ENCODE data around the gene COL16A1.

Gene COL16A1

DNA sequence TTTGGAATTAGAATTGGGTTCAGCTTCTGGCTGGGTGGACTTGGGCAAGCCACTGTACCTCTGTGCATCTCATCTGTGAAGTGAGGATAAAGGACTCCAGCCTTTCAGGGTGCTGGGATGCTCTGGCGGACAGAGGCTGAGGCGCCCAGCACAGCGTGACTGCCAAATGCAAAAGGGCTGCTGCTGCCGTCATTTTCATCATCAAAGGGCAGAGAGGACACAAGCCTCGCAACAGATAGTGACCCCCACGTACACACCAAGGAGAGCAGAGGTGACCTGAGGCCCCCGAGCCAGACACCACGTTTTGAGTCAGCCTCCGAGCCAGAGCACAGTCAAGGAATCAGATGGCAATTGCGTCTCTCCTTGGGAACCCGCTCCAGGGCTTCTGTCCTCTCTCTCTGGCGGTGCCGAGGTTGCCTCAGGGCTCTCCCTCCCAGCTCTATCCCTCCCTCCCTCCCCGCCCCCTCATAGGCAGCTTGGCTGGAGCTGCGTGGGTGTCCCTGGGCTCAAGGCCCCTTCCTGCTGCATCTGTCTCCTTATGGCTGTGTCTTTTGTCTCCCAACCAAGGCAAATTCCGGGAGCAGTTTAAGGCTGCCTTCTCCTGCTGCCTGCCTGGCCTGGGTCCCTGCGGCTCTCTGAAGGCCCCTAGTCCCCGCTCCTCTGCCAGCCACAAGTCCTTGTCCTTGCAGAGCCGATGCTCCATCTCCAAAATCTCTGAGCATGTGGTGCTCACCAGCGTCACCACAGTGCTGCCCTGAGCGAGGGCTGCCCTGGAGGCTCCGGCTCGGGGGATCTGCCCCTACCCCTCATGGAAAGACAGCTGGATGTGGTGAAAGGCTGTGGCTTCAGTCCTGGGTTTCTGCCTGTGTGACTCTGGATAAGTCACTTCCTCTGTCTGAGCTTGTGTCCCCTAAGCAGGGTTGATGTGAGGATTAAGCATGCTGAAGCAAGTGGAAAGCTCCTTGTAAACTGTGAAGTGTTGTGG is 77.3 kb downstream of the COL16A1 start:
- Histone ChIP-seq H3K4me1 (ENCODE audit: control insufficient read depth in 1 of 2, insufficient read depth in 2 of 2, low read length in 2 of 2) (peaks cover 8 to 24% of the 10 kb centered on the region in 2 donors), H3K9me3 (ENCODE audit: control insufficient read depth in 1 of 2, low read length in 2 of 2) (no peaks in the 10 kb centered on the region), H3K4me3 (ENCODE audit: low read depth in 1 of 2, low read length in 2 of 2) (no peak overlapping the region), H3K27ac (ENCODE audit: low read length) (no peak overlapping the region), H3K27me3 (ENCODE audit: low read depth, low read length) (no peaks in the 10 kb centered on the region), H3K36me3 (ENCODE audit: control insufficient read depth in 1 of 2, insufficient read depth in 2 of 2, low read length in 2 of 2) (peaks cover 24 to 35% of the 10 kb centered on the region in 2 donors)

DNA sequence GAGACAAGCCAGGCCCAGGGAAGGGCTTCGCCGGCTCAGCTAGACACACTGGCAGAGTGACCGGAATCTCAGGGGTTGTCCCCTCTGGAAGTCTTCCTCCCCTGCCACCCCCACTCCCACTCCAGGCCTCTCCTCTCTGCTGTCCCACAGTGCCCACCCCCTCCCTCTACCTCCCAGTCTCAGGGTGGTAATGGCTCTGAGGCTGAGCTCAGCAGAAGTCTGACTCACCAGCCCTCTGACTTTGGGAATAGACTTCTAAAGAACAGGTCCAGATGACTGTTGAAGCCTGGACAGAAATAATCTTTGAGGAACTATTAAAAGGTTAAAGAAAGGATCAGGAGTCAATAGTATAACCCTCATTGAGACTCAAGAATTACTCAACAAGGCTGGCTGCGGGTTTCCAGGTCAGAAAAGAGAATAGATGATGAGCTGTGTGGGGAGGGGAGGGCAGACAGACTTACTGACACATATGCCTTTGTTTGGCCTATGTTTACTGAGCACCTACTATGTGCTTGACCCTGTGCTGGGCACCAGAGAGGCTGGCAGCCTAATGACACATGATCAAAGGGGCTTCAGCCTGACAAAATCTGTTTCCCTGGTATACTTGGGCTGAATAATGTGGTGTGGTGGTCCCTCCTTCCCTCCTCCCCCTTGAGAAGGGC is 78.1 kb downstream of the COL16A1 start:
- Histone ChIP-seq H3K9me3 (ENCODE audit: control insufficient read depth in 1 of 2, low read length in 2 of 2) (no peaks in the 10 kb centered on the region), H3K36me3 (ENCODE audit: control insufficient read depth in 1 of 2, insufficient read depth in 2 of 2, low read length in 2 of 2) (peaks cover 19 to 26% of the 10 kb centered on the region in 2 donors), H3K4me3 (ENCODE audit: low read depth in 1 of 2, low read length in 2 of 2) (no peak overlapping the region), H3K27ac (ENCODE audit: low read length) (no peak overlapping the region), H3K4me1 (ENCODE audit: control insufficient read depth in 1 of 2, insufficient read depth in 2 of 2, low read length in 2 of 2) (peaks cover 8 to 24% of the 10 kb centered on the region in 2 donors), H3K27me3 (ENCODE audit: low read depth, low read length) (no peaks in the 10 kb centered on the region)

DNA sequence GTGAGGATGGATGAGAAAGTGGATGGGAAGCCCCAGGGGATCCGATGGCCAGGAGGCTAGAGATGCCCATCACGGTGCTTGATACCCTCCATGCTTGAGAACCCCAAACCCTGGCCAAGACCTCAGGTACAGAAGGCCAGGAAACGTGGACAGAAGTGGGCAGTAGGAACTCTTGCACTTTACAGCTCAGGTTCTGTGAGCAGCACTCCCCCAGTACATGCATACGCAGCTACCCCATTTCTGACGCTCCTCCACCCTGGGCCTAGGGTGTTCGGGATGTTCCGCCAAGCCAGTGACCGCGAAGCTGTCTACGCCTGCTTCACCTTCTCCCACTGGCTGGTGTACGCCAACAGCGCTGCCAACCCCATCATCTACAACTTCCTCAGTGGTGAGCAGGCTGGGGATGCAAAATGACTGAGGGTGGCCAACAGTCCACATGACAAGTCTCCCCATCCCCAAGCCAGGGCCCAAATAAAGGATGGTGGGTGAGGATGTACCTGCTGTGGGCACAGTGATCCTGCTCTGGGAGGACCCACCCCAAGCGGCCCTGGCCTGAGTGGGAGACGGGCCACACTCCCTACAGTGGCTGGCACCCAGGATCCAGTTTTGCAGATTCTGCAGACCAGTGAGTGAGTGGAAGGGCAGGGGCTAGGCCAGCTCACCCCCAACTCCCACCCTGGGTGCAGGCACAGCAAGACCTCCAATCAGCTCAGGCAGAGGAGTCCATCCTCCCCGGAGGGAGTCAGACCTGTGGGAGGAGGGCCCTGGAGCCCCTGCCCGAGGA is 78.9 kb downstream of the COL16A1 start:
- peaks cover 12 to 19% of the 10 kb centered on the region in 2 donors for H3K36me3 ChIP-seq (ENCODE audit: control insufficient read depth in 1 of 2, insufficient read depth in 2 of 2, low read length in 2 of 2)
- H3K27me3 ChIP-seq (ENCODE audit: low read depth, low read length) = no peaks in the 10 kb centered on the region
- H3K4me1 ChIP-seq (ENCODE audit: control insufficient read depth in 1 of 2, insufficient read depth in 2 of 2, low read length in 2 of 2) = peaks cover 8 to 24% of the 10 kb centered on the region in 2 donors
- no peak overlapping the region for H3K27ac ChIP-seq (ENCODE audit: low read length)
- H3K4me3 ChIP-seq (ENCODE audit: low read depth in 1 of 2, low read length in 2 of 2) = no peak overlapping the region
- H3K9me3 ChIP-seq (ENCODE audit: control insufficient read depth in 1 of 2, low read length in 2 of 2) = no peaks in the 10 kb centered on the region

DNA sequence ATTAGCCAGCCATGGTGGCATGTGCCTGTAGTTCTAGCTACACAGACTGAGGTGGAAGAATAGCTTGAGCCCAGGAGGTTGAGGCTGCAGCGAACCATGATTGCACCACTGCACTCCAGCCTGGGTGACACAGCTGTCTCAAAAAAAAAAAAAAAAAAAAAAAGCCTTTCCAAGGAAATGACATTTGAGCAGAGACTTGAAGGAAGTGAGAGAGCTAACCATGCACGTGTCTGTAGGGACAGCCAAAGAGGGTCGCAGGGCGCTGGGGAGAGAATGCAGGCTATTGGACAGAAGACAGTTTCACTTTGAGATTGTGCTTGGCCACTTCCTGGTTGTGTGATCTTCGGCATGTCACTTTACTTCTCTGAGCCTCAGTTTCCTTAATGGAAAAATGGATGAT is 79.5 kb downstream of the COL16A1 start:
- Histone ChIP-seq H3K27me3 (ENCODE audit: low read depth, low read length) (no peaks in the 10 kb centered on the region), H3K4me3 (ENCODE audit: low read depth in 1 of 2, low read length in 2 of 2) (no peak overlapping the region), H3K4me1 (ENCODE audit: control insufficient read depth in 1 of 2, insufficient read depth in 2 of 2, low read length in 2 of 2) (peaks cover 8 to 24% of the 10 kb centered on the region in 2 donors), H3K9me3 (ENCODE audit: control insufficient read depth in 1 of 2, low read length in 2 of 2) (no peaks in the 10 kb centered on the region), H3K36me3 (ENCODE audit: control insufficient read depth in 1 of 2, insufficient read depth in 2 of 2, low read length in 2 of 2) (peaks cover 6 to 13% of the 10 kb centered on the region in 2 donors), H3K27ac (ENCODE audit: low read length) (no peak overlapping the region)

DNA sequence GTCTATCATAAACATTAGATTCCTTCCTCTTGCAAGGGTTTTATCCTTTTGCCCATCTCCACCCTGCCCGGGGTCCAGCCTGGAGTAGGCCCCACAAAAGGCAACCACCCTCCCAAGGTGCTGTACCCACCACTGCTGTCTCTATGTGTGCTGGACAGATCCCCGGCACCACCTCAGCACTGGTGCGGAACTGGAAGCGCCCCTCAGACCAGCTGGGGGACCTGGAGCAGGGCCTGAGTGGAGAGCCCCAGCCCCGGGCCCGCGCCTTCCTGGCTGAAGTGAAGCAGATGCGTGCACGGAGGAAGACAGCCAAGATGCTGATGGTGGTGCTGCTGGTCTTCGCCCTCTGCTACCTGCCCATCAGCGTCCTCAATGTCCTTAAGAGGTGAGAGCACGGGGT is 80.5 kb downstream of the COL16A1 start:
- Histone ChIP-seq H3K27ac (ENCODE audit: low read length) (no peak overlapping the region), H3K36me3 (ENCODE audit: control insufficient read depth in 1 of 2, insufficient read depth in 2 of 2, low read length in 2 of 2) (peaks cover 0 to 3% of the 10 kb centered on the region in 2 donors), H3K9me3 (ENCODE audit: control insufficient read depth in 1 of 2, low read length in 2 of 2) (no peaks in the 10 kb centered on the region), H3K27me3 (ENCODE audit: low read depth, low read length) (peaks cover 4% of the 10 kb centered on the region), H3K4me3 (ENCODE audit: low read depth in 1 of 2, low read length in 2 of 2) (no peak overlapping the region), H3K4me1 (ENCODE audit: control insufficient read depth in 1 of 2, insufficient read depth in 2 of 2, low read length in 2 of 2) (peaks cover 8 to 23% of the 10 kb centered on the region in 2 donors)

DNA sequence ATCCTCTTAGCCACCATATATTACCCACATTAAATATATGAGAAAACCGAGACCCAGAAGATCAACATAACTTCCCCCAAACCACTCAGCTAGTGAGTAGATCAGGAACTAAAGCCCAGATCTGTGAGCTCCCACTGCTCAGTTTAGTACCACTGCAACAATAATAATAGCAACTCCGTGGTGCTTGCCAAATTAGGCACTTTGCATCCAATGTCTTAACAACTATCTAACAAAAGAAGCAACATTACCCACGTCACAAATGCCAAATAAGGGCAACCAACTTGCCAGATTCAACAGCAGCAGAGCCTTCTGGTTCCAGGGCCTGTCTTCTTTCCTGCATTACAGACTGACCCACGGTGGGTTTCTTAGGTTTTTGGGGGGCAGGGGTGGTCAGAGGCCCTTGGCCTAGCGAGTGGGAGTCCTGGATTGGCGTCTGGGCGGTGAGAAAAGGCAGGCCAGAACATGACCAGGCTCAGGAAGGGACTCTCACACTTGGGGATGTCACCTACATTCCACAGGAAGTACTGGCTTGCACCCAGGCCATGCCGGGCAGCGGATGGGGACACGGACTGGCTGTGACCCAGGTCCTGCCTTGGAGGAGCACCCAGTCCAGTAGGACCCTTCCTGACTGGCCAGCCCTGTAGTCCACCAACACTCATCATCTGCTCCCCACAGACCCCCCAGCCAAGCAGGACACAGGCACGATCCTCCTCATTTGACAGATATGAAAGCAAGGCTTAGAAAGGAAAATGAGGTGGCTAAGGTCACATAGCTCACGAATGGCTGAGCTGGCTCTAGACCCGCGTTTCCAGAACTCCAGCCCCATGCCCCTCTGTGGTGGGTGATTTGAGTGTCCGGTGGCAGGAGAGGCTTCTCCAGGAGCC is 81.7 kb downstream of the COL16A1 start:
- Histone ChIP-seq H3K9me3 (ENCODE audit: control insufficient read depth in 1 of 2, low read length in 2 of 2) (no peaks in the 10 kb centered on the region), H3K27ac (ENCODE audit: low read length) (no peak overlapping the region), H3K27me3 (ENCODE audit: low read depth, low read length) (peaks cover 5% of the 10 kb centered on the region), H3K36me3 (ENCODE audit: control insufficient read depth in 1 of 2, insufficient read depth in 2 of 2, low read length in 2 of 2) (no peaks in the 10 kb centered on the region), H3K4me1 (ENCODE audit: control insufficient read depth in 1 of 2, insufficient read depth in 2 of 2, low read length in 2 of 2) (peaks cover 0 to 19% of the 10 kb centered on the region in 2 donors), H3K4me3 (ENCODE audit: low read depth in 1 of 2, low read length in 2 of 2) (no peak overlapping the region)

DNA sequence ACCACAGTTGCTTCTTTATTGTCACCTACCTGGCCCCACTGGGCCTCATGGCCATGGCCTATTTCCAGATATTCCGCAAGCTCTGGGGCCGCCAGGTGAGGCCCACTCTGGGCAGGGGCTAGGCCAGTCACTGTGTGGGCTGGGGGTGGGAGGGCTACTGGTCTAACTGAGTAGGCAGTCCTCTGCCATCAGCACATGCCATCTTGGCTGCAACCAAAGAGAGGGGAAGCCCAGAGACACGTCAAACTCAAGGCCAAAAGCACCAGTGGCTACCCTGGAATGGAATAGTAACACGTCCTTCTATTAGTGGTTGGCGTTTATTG is 82.4 kb downstream of the COL16A1 start:
- Histone ChIP-seq H3K36me3 (ENCODE audit: control insufficient read depth in 1 of 2, insufficient read depth in 2 of 2, low read length in 2 of 2) (no peaks in the 10 kb centered on the region), H3K27me3 (ENCODE audit: low read depth, low read length) (peaks cover 5% of the 10 kb centered on the region), H3K9me3 (ENCODE audit: control insufficient read depth in 1 of 2, low read length in 2 of 2) (no peaks in the 10 kb centered on the region), H3K4me3 (ENCODE audit: low read depth in 1 of 2, low read length in 2 of 2) (no peak overlapping the region), H3K27ac (ENCODE audit: low read length) (no peak overlapping the region), H3K4me1 (ENCODE audit: control insufficient read depth in 1 of 2, insufficient read depth in 2 of 2, low read length in 2 of 2) (peaks cover 0 to 13% of the 10 kb centered on the region in 2 donors)

DNA sequence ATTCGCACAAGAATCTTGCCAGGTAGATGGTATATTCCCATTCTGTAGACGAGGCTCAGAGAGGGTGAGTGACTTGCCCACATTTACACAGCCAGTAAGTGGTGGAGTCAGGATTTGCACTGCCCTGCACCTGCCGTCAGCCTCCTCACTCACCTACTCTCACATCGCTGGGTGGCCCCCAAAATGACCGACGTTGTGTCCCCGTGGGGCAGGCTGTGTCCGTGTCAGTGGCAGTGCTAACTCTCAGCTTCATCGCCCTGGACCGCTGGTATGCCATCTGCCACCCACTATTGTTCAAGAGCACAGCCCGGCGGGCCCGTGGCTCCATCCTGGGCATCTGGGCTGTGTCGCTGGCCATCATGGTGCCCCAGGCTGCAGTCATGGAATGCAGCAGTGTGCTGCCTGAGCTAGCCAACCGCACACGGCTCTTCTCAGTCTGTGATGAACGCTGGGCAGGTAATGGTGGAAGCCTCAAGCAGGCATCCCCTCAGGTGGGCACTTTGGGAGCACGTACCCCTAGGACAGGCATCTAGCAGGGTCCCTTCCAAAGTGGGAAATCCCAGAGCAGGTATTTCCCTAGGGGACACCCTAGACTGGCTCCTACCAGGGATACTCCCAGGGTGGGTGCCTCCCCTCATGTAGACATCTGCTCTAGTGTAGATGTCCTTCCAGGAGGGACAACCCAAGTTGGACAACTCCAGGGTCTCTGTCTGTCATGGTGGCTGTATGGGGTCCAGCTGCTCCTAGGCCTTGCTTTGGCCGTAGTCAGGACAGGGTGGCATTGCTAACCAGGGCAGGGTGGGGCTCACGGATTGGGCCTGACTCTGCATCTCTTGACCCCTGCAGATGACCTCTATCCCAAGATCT is 83.0 kb downstream of the COL16A1 start:
- Histone ChIP-seq H3K4me1 (ENCODE audit: control insufficient read depth in 1 of 2, insufficient read depth in 2 of 2, low read length in 2 of 2) (peaks cover 0 to 9% of the 10 kb centered on the region in 2 donors), H3K27ac (ENCODE audit: low read length) (no peak overlapping the region), H3K4me3 (ENCODE audit: low read depth in 1 of 2, low read length in 2 of 2) (no peak overlapping the region), H3K9me3 (ENCODE audit: control insufficient read depth in 1 of 2, low read length in 2 of 2) (no peaks in the 10 kb centered on the region), H3K27me3 (ENCODE audit: low read depth, low read length) (peaks cover 5% of the 10 kb centered on the region), H3K36me3 (ENCODE audit: control insufficient read depth in 1 of 2, insufficient read depth in 2 of 2, low read length in 2 of 2) (no peaks in the 10 kb centered on the region)

DNA sequence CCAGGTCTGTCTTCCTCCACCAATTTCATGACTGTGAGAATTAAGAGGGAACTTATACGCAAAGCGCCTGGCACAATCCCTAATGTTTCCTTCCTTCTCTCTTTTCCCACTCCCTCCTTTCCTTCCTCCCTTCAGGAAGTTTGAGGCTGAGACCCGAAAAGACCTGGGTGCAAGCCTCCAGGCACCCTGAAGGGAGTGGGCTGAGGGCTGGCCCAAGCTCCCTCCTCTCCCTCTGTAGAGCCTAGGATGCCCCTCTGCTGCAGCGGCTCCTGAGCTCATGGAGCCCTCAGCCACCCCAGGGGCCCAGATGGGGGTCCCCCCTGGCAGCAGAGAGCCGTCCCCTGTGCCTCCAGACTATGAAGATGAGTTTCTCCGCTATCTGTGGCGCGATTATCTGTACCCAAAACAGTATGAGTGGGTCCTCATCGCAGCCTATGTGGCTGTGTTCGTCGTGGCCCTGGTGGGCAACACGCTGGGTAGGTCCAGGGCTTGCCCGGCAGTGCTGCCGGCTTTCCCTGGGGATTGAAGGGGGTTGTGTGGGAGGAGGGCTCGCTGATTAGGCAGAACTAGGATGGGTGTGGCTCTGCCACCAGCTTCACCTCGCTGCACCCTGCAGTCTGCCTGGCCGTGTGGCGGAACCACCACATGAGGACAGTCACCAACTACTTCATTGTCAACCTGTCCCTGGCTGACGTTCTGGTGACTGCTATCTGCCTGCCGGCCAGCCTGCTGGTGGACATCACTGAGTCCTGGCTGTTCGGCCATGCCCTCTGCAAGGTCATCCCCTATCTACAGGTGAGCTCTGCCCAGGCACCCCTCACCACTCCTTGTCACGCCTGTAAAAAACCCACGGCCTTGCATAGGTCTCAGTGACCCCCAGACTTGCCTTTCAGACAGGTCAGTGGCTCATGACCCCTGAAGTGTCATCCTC is 84.6 kb downstream of the COL16A1 start:
- Histone ChIP-seq H3K9me3 (ENCODE audit: control insufficient read depth in 1 of 2, low read length in 2 of 2) (no peaks in the 10 kb centered on the region), H3K4me1 (ENCODE audit: control insufficient read depth in 1 of 2, insufficient read depth in 2 of 2, low read length in 2 of 2) (peaks cover 0 to 9% of the 10 kb centered on the region in 2 donors), H3K27me3 (ENCODE audit: low read depth, low read length) (peaks cover 5% of the 10 kb centered on the region), H3K36me3 (ENCODE audit: control insufficient read depth in 1 of 2, insufficient read depth in 2 of 2, low read length in 2 of 2) (no peaks in the 10 kb centered on the region), H3K27ac (ENCODE audit: low read length) (no peak overlapping the region), H3K4me3 (ENCODE audit: low read depth in 1 of 2, low read length in 2 of 2) (no peak overlapping the region)

All from muscle layer of duodenum (tissue), 2 donors.